OCI-LY3 (cell line): ENCODE data around the gene TOX3.

Experiments
- CTCF ChIP-seq: fragments of 200-600, 300-600 bp; sonication (generic); IDR thresholded peaks from 2 replicates; pipeline ENCODE4 v1.5.1; 2014; ENCODE audit warnings: antibody characterized with exemption, low read length, low read depth
- EZH2phosphoT487 ChIP-seq: fragments of 200-600 bp; shearing (Covaris generic); IDR thresholded peaks from 2 replicates; pipeline ENCODE4 v1.6.1; 2018; ENCODE audit warnings: antibody characterized with exemption, mixed run types, low read depth

- TF ChIP-seq CTCF (no peak), EZH2phosphoT487 (no peak)
Measured at GRCh38 chr16:52471650-52472370, 75.1 kb downstream of the TOX3 start.
